Gastroesophageal sphincter (tissue), 4 donors: ENCODE results near the gene STARD3. TPM values are rescaled to one million over a fixed set of nuclear protein-coding genes. Genes with fewer than 3 reads are reported as not detected.

Experiments
- ATAC-seq: fragments of 150-250 bp; one replicate; pipeline ENCODE4 v1.9.1; 2016; ENCODE audit warnings: mild to moderate bottlenecking, moderate library complexity
- H3K27ac ChIP-seq, 4 donors: fragments of 200-600 bp; sonication (generic) in 3 of 4; 1 replicate in 3 of 4; 2 replicates in 1 of 4; pipeline ENCODE4 v1.5.1; 2016 to 2019
- H3K27me3 ChIP-seq: fragments of 200-600 bp; sonication (generic); one replicate; pipeline ENCODE4 v1.5.1; 2019
- H3K36me3 ChIP-seq, 2 donors: fragments of 200-600 bp; sonication (generic); one replicate each; pipeline ENCODE4 v1.5.1; 2019; ENCODE audit warnings: control low read depth in 1 of 2
- H3K4me1 ChIP-seq, 3 donors: fragments of 200-600 bp; sonication (generic); 1 replicate in 2 of 3; 2 replicates in 1 of 3; pipeline ENCODE4 v1.5.1; 2016 to 2019; ENCODE audit warnings: control low read depth in 2 of 3
- H3K4me3 ChIP-seq, 2 donors: fragments of 200-600 bp; sonication (generic); one replicate each; pipeline ENCODE4 v1.5.1; 2019; ENCODE audit warnings: mild to moderate bottlenecking in 1 of 2, moderate library complexity in 1 of 2
- H3K9me3 ChIP-seq, 3 donors: fragments of 200-600 bp; sonication (generic); one replicate each; pipeline ENCODE4 v1.5.1; 2017 to 2019; ENCODE audit warnings: control low read depth in 2 of 3
- CTCF ChIP-seq, 4 experiments: fragments of 200-600 bp in 2 of 4; fragments of 450-650 bp in 2 of 4; sonication (generic) in 1 of 4; IDR thresholded peaks; one replicate each; pipeline ENCODE4 v1.5.1; 2017 to 2019; ENCODE audit warnings: antibody characterized with exemption in 4 of 4, mild to moderate bottlenecking in 2 of 4, moderate library complexity in 2 of 4
- EP300 ChIP-seq: sonication (generic); formaldehyde crosslinking; IDR thresholded peaks from one replicate; pipeline ENCODE4 v1.6.1; 2017; ENCODE audit warnings: antibody characterized with exemption, mild to moderate bottlenecking
- POLR2A ChIP-seq, 2 donors: fragments of 450-650 bp; IDR thresholded peaks; one replicate each; pipeline ENCODE4 v1.6.1; 2017; ENCODE audit warnings: antibody characterized with exemption in 2 of 2, mild to moderate bottlenecking in 2 of 2, moderate library complexity in 1 of 2
- POLR2AphosphoS5 ChIP-seq: sonication (generic); formaldehyde crosslinking; IDR thresholded peaks from one replicate; pipeline ENCODE4 v1.6.1; 2017; ENCODE audit warnings: antibody characterized with exemption
- WGBS, 2 donors: methylation state at CpG; one replicate each; pipeline ENCODE4 v1.1.5; 2018; ENCODE audit warnings: low coverage in 1 of 2; 5-methylcytosine and 5-hydroxymethylcytosine counted together
- total RNA-seq, 4 donors: library from RNA; depleted of rRNA; stranded (reverse); fragments of >200 nt; gene quantifications; one replicate each; pipeline ENCODE4 v1.1.0, GENCODE V29; 2016

The STARD3 gene
- total RNA-seq, 4 donors from 2014 or later: 24.5 to 41.4 (median 27.5) TPM

GRCh38 chr17:39670746-39671145 is 33.8 kb downstream of the STARD3 start:
- Histone ChIP-seq H3K27ac (no peak overlapping the region), H3K27me3 (peaks cover 63% of the 10 kb centered on the region), H3K4me1 (peaks cover 0 to 53% (median 28%) of the 10 kb centered on the region in 3 donors), H3K4me3 (no peak overlapping the region), H3K9me3 (no peaks in the 10 kb centered on the region), H3K36me3 (no peaks in the 10 kb centered on the region)
- no peak for TF ChIP-seq POLR2AphosphoS5
- no peak for TF ChIP-seq CTCF (IDR thresholded peaks at IDR 0.05)
- no peak for TF ChIP-seq POLR2A (IDR thresholded peaks at IDR 0.05)
- no peak for TF ChIP-seq EP300
- WGBS, 2 donors: 46 to 54% methylated on average over 4 of the region's 4 CpGs
- no peak for ATAC-seq

GRCh38 chr17:39671651-39672521 is 34.9 kb downstream of the STARD3 start:
- Histone ChIP-seq H3K27me3 (peaks cover 51% of the 10 kb centered on the region), H3K27ac (no peak overlapping the region), H3K4me3 (no peak overlapping the region), H3K4me1 (peaks cover 0 to 53% (median 24%) of the 10 kb centered on the region in 3 donors), H3K9me3 (no peaks in the 10 kb centered on the region), H3K36me3 (no peaks in the 10 kb centered on the region)
- 20 to 65% methylated on average over 2 to 15 of the region's 19 CpGs for WGBS, 2 donors
- ATAC-seq: no peak
- no peak for TF ChIP-seq EP300
- TF ChIP-seq CTCF (IDR thresholded peaks at IDR 0.05): peak in 3 of 4 experiments; percentile 9 to 55 (median 26)

- 70 to 83% methylated on average over 2 to 7 of the region's 15 CpGs for WGBS, 2 donors
Observed at GRCh38 chr17:39672522-39673334, 35.8 kb downstream of the STARD3 start.

GRCh38 chr17:39673335-39674081 is 36.6 kb downstream of the STARD3 start:
- TF ChIP-seq CTCF (IDR thresholded peaks at IDR 0.05) (no peak), POLR2AphosphoS5 (no peak), EP300 (no peak), POLR2A (IDR thresholded peaks at IDR 0.05) (no peak)
- no peak for ATAC-seq
- Histone ChIP-seq H3K9me3 (no peaks in the 10 kb centered on the region), H3K27ac (no peak overlapping the region), H3K4me3 (no peak overlapping the region), H3K4me1 (peaks cover 0 to 53% (median 17%) of the 10 kb centered on the region in 3 donors), H3K36me3 (no peaks in the 10 kb centered on the region), H3K27me3 (peaks cover 35% of the 10 kb centered on the region)
- WGBS, 2 donors: 0 to 13% methylated on average over 1 of the region's 13 CpGs

More at GRCh38 chr17:39672522-39673334, 35.8 kb downstream of the STARD3 start:
- Histone ChIP-seq H3K4me3 (no peak overlapping the region), H3K9me3 (no peaks in the 10 kb centered on the region), H3K4me1 (peaks cover 0 to 53% (median 19%) of the 10 kb centered on the region in 3 donors), H3K27me3 (peaks cover 43% of the 10 kb centered on the region), H3K36me3 (no peaks in the 10 kb centered on the region), H3K27ac (no peak overlapping the region)
- ATAC-seq: no peak
- no peak for TF ChIP-seq POLR2A (IDR thresholded peaks at IDR 0.05)
- TF ChIP-seq CTCF (IDR thresholded peaks at IDR 0.05): no peak
- TF ChIP-seq POLR2AphosphoS5: no peak
- no peak for TF ChIP-seq EP300
